ENCODE results near the gene AIDA.
A peak's percentile ranks its signal among the peaks of the same experiment; 100 is the strongest.

The AIDA gene

DNA sequence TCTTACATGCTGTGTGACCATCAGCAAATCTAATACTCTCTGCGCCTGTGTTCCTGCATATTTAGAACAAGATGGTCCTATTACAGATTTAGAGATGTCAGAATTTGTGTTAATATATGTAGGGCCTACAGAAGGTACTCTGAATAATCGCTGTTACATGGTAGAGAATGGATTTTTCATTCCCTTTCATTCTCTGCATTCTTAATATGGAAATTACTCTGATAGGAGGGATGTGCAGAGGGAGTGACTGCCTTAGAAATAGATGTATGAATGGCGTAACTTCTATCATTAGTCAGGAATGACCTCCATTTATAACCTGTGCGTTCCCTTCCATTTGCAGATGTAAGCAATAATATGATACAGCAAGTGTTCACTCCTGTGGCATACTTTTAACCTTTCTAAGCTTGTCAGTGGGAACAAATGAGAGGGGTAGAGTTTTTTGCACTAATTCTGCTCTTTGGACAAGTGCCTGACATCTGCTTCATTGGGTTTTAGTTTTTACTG is 48.8 kb downstream of the AIDA start:
- TF ChIP-seq, protein P1, sequence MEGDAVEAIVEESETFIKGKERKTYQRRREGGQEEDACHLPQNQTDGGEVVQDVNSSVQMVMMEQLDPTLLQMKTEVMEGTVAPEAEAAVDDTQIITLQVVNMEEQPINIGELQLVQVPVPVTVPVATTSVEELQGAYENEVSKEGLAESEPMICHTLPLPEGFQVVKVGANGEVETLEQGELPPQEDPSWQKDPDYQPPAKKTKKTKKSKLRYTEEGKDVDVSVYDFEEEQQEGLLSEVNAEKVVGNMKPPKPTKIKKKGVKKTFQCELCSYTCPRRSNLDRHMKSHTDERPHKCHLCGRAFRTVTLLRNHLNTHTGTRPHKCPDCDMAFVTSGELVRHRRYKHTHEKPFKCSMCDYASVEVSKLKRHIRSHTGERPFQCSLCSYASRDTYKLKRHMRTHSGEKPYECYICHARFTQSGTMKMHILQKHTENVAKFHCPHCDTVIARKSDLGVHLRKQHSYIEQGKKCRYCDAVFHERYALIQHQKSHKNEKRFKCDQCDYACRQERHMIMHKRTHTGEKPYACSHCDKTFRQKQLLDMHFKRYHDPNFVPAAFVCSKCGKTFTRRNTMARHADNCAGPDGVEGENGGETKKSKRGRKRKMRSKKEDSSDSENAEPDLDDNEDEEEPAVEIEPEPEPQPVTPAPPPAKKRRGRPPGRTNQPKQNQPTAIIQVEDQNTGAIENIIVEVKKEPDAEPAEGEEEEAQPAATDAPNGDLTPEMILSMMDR (IDR thresholded peaks at IDR 0.05; ENCODE audit: low read depth, low read length, missing control alignments), result no peak
- DNase-seq (ENCODE audit: low read depth), result no peak
- no peak overlapping the region for H3K4me3 ChIP-seq (ENCODE audit: low read depth, low read length)

DNA sequence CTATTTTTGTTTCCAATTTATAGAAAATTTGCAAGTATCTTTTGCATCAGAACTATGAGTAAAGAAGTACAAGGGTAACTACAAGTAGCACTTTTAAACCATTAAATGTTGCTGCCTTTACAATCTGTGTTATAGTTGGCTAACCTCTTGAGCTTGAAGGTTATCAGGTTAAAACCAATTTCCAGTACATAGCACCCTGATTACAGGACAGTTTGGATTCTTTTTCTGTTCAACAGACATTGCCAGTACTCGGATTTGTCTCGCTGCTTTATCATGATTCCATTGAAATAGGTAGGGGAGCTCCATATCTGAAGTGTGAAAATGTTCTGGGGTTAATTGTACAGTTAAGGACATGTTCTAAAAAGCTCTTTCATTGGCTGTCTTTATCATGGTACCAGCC is 54.4 kb downstream of the AIDA start:
- H3K4me3 ChIP-seq (ENCODE audit: low read depth, low read length), result no peak overlapping the region
- no peak for DNase-seq (ENCODE audit: low read depth)
- TF ChIP-seq, protein P1 (IDR thresholded peaks at IDR 0.05; ENCODE audit: low read depth, low read length, missing control alignments), result no peak

DNA sequence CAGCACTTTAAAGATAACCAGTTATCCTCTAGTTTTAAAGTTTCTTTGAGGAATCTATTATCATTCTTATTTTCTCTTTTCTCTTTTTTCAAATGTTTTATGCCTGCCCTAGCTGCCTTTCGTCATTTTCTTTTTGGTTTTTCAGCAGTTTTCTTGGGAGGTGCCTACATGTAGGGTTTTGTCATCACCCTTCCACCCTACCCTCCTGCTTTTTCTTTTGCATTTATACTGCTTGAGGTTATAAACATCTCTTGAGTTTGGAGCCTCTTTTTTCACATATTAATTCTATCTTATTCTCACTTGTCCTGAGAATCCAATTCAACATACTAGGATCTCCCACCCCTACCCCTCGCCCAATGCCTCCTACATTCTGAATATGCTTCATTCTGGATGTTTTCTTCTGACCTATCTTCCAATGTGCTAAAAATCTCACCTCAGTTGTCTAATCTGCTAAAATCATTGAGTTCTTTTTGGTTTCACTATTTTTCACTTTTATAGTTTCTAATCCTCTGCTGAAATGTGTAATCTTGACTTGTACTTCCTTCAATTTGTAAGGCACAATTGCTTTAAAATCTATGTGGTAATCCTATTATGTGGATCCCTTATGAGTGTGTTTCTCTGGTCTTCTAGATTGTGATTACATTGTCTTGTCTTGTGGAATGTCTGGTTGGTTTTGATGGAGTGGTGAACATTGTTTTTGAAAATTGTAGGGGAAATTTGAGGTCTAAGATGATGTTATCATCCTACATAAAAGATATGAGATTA is 55.7 kb downstream of the AIDA start:
- no peak for DNase-seq (ENCODE audit: low read depth)
- TF ChIP-seq, protein P1 (IDR thresholded peaks at IDR 0.05; ENCODE audit: low read depth, low read length, missing control alignments), result no peak
- H3K4me3 ChIP-seq (ENCODE audit: low read depth, low read length), result no peak overlapping the region

- H3K4me3 ChIP-seq (ENCODE audit: low read depth, low read length), result no peak overlapping the region
- TF ChIP-seq, protein P1 (IDR thresholded peaks at IDR 0.05; ENCODE audit: low read depth, low read length, missing control alignments), result no peak
- peak; percentile 77 for DNase-seq (ENCODE audit: low read depth)
Observed at GRCh38 chr1:222654849-222655248, 57.4 kb downstream of the AIDA start.

- TF ChIP-seq, protein P1 (IDR thresholded peaks at IDR 0.05; ENCODE audit: low read depth, low read length, missing control alignments), result no peak
- peak; percentile 25 for DNase-seq (ENCODE audit: low read depth)
- no peak overlapping the region for H3K4me3 ChIP-seq (ENCODE audit: low read depth, low read length)
Observed at GRCh38 chr1:222653178-222653827, 59.0 kb downstream of the AIDA start.

GRCh38 chr1:222652676-222653075 is 59.6 kb downstream of the AIDA start:
- TF ChIP-seq, protein P1 (IDR thresholded peaks at IDR 0.05; ENCODE audit: low read depth, low read length, missing control alignments), result no peak
- no peak overlapping the region for H3K4me3 ChIP-seq (ENCODE audit: low read depth, low read length)
- DNase-seq (ENCODE audit: low read depth), result no peak
